Measurements from ENCODE around the gene MAD2L1BP.

The MAD2L1BP gene

GRCh38 chr6:43680308-43681200 is 44.9 kb downstream of the MAD2L1BP start:
- Histone ChIP-seq H3K27ac (ENCODE audit: low read depth, low read length) (no peak overlapping the region), H2BK5ac (ENCODE audit: low read length) (no peak overlapping the region), H3K4me2 (ENCODE audit: low read length) (no peak overlapping the region), H3K36me3 (ENCODE audit: control insufficient read depth, insufficient read depth, low read length) (peaks cover 2% of the 10 kb centered on the region), H3K79me1 (ENCODE audit: low read length) (peaks cover 43% of the 10 kb centered on the region), H3K4me3 (ENCODE audit: low read length) (no peak overlapping the region), H3K18ac (ENCODE audit: low read length) (no peak overlapping the region), H3K9ac (ENCODE audit: low read length) (no peak overlapping the region), H4K5ac (ENCODE audit: low read length) (no peak overlapping the region), H3K4ac (ENCODE audit: low read depth, low read length) (no peak overlapping the region), H3K27me3 (ENCODE audit: insufficient read depth, low read length, poor library complexity) (no peaks in the 10 kb centered on the region), H2BK15ac (replicated peaks; ENCODE audit: low read depth) (no peak overlapping the region), H3K56ac (ENCODE audit: low read length) (no peak overlapping the region), H3K23ac (ENCODE audit: low read length) (no peak overlapping the region), H4K8ac (ENCODE audit: low read depth, low read length) (no peak overlapping the region), H3K4me1 (ENCODE audit: control insufficient read depth, low read depth, low read length) (peaks cover 13% of the 10 kb centered on the region), H2BK120ac (ENCODE audit: low read depth, low read length) (no peak overlapping the region), H2AK5ac (ENCODE audit: low read length) (no peak overlapping the region), H3K79me2 (ENCODE audit: control insufficient read depth, insufficient read depth, low read length) (peaks cover 38% of the 10 kb centered on the region)
- no CpG with 5 or more reads among the region's 11 CpGs for WGBS (ENCODE audit: extremely low coverage, insufficient coverage, low lambda C conversion rate)
- no peak for DNase-seq

GRCh38 chr6:43681303-43681702 is 45.7 kb downstream of the MAD2L1BP start:
- no peak overlapping the region for H3K27ac ChIP-seq (ENCODE audit: low read depth, low read length)
- no peak overlapping the region for H4K8ac ChIP-seq (ENCODE audit: low read depth, low read length)
- no peak overlapping the region for H2BK5ac ChIP-seq (ENCODE audit: low read length)
- no peak overlapping the region for H3K18ac ChIP-seq (ENCODE audit: low read length)
- no peak overlapping the region for H2BK15ac ChIP-seq (replicated peaks; ENCODE audit: low read depth)
- H3K27me3 ChIP-seq (ENCODE audit: insufficient read depth, low read length, poor library complexity): no peaks in the 10 kb centered on the region
- H3K79me2 ChIP-seq (ENCODE audit: control insufficient read depth, insufficient read depth, low read length): peaks cover 43% of the 10 kb centered on the region
- no peak overlapping the region for H4K5ac ChIP-seq (ENCODE audit: low read length)
- H3K56ac ChIP-seq (ENCODE audit: low read length): no peak overlapping the region
- DNase-seq: no peak
- H3K36me3 ChIP-seq (ENCODE audit: control insufficient read depth, insufficient read depth, low read length): peaks cover under 1% of the 10 kb centered on the region
- H2AK5ac ChIP-seq (ENCODE audit: low read length): no peak overlapping the region
- no peak overlapping the region for H3K4ac ChIP-seq (ENCODE audit: low read depth, low read length)
- no peak overlapping the region for H3K23ac ChIP-seq (ENCODE audit: low read length)
- H3K4me2 ChIP-seq (ENCODE audit: low read length): no peak overlapping the region
- H3K9ac ChIP-seq (ENCODE audit: low read length): no peak overlapping the region
- H3K4me3 ChIP-seq (ENCODE audit: low read length): no peak overlapping the region
- H3K4me1 ChIP-seq (ENCODE audit: control insufficient read depth, low read depth, low read length): peaks cover 13% of the 10 kb centered on the region
- WGBS (ENCODE audit: extremely low coverage, insufficient coverage, low lambda C conversion rate): no CpG with 5 or more reads among the region's 5 CpGs
- H3K79me1 ChIP-seq (ENCODE audit: low read length): peaks cover 43% of the 10 kb centered on the region
- no peak overlapping the region for H2BK120ac ChIP-seq (ENCODE audit: low read depth, low read length)

GRCh38 chr6:43682724-43683429 is 47.2 kb downstream of the MAD2L1BP start:
- H3K4me2 ChIP-seq (ENCODE audit: low read length): no peak overlapping the region
- H3K4me1 ChIP-seq (ENCODE audit: control insufficient read depth, low read depth, low read length): peaks cover 18% of the 10 kb centered on the region
- no peak overlapping the region for H2BK15ac ChIP-seq (replicated peaks; ENCODE audit: low read depth)
- H3K36me3 ChIP-seq (ENCODE audit: control insufficient read depth, insufficient read depth, low read length): no peaks in the 10 kb centered on the region
- no peak overlapping the region for H2AK5ac ChIP-seq (ENCODE audit: low read length)
- H4K5ac ChIP-seq (ENCODE audit: low read length): no peak overlapping the region
- H3K18ac ChIP-seq (ENCODE audit: low read length): no peak overlapping the region
- no peaks in the 10 kb centered on the region for H3K27me3 ChIP-seq (ENCODE audit: insufficient read depth, low read length, poor library complexity)
- no peak overlapping the region for H2BK120ac ChIP-seq (ENCODE audit: low read depth, low read length)
- no CpG with 5 or more reads among the region's 8 CpGs for WGBS (ENCODE audit: extremely low coverage, insufficient coverage, low lambda C conversion rate)
- H3K79me2 ChIP-seq (ENCODE audit: control insufficient read depth, insufficient read depth, low read length): peaks cover 55% of the 10 kb centered on the region
- H3K4ac ChIP-seq (ENCODE audit: low read depth, low read length): no peak overlapping the region
- H3K4me3 ChIP-seq (ENCODE audit: low read length): no peak overlapping the region
- H2BK5ac ChIP-seq (ENCODE audit: low read length): no peak overlapping the region
- H3K56ac ChIP-seq (ENCODE audit: low read length): no peak overlapping the region
- H4K8ac ChIP-seq (ENCODE audit: low read depth, low read length): no peak overlapping the region
- H3K9ac ChIP-seq (ENCODE audit: low read length): no peak overlapping the region
- H3K27ac ChIP-seq (ENCODE audit: low read depth, low read length): no peak overlapping the region
- peaks cover 51% of the 10 kb centered on the region for H3K79me1 ChIP-seq (ENCODE audit: low read length)
- peak; percentile 39 for DNase-seq
- H3K23ac ChIP-seq (ENCODE audit: low read length): no peak overlapping the region

- H3K18ac ChIP-seq (ENCODE audit: low read length): no peak overlapping the region
- H2BK5ac ChIP-seq (ENCODE audit: low read length): no peak overlapping the region
- H3K36me3 ChIP-seq (ENCODE audit: control insufficient read depth, insufficient read depth, low read length): no peaks in the 10 kb centered on the region
- no peak overlapping the region for H4K8ac ChIP-seq (ENCODE audit: low read depth, low read length)
- H3K56ac ChIP-seq (ENCODE audit: low read length): no peak overlapping the region
- H3K4me1 ChIP-seq (ENCODE audit: control insufficient read depth, low read depth, low read length): peaks cover 22% of the 10 kb centered on the region
- H3K4me3 ChIP-seq (ENCODE audit: low read length): no peak overlapping the region
- H3K4ac ChIP-seq (ENCODE audit: low read depth, low read length): no peak overlapping the region
- no CpG with 5 or more reads among the region's 1 CpG for WGBS (ENCODE audit: extremely low coverage, insufficient coverage, low lambda C conversion rate)
- no peak overlapping the region for H3K4me2 ChIP-seq (ENCODE audit: low read length)
- H3K79me1 ChIP-seq (ENCODE audit: low read length): peaks cover 50% of the 10 kb centered on the region
- H3K23ac ChIP-seq (ENCODE audit: low read length): no peak overlapping the region
- peaks cover 55% of the 10 kb centered on the region for H3K79me2 ChIP-seq (ENCODE audit: control insufficient read depth, insufficient read depth, low read length)
- no peak overlapping the region for H3K9ac ChIP-seq (ENCODE audit: low read length)
- H4K5ac ChIP-seq (ENCODE audit: low read length): no peak overlapping the region
- H2BK15ac ChIP-seq (replicated peaks; ENCODE audit: low read depth): no peak overlapping the region
- no peak overlapping the region for H3K27ac ChIP-seq (ENCODE audit: low read depth, low read length)
- DNase-seq: no peak
- H2BK120ac ChIP-seq (ENCODE audit: low read depth, low read length): no peak overlapping the region
- no peaks in the 10 kb centered on the region for H3K27me3 ChIP-seq (ENCODE audit: insufficient read depth, low read length, poor library complexity)
- no peak overlapping the region for H2AK5ac ChIP-seq (ENCODE audit: low read length)
These were observed 48.2 kb downstream of the MAD2L1BP start for GRCh38 chr6:43683708-43684455.

GRCh38 chr6:43687079-43687436 is 51.4 kb downstream of the MAD2L1BP start:
- no peaks in the 10 kb centered on the region for H3K27me3 ChIP-seq (ENCODE audit: insufficient read depth, low read length, poor library complexity)
- H3K56ac ChIP-seq (ENCODE audit: low read length): peak overlapping the region; percentile 99
- H3K36me3 ChIP-seq (ENCODE audit: control insufficient read depth, insufficient read depth, low read length): no peaks in the 10 kb centered on the region
- no CpG with 5 or more reads among the region's 10 CpGs for WGBS (ENCODE audit: extremely low coverage, insufficient coverage, low lambda C conversion rate)
- H3K4me2 ChIP-seq (ENCODE audit: low read length): peak overlapping the region; percentile 91
- H2BK5ac ChIP-seq (ENCODE audit: low read length): no peak overlapping the region
- peak overlapping the region; percentile 89 for H4K5ac ChIP-seq (ENCODE audit: low read length)
- H3K79me2 ChIP-seq (ENCODE audit: control insufficient read depth, insufficient read depth, low read length): peaks cover 48% of the 10 kb centered on the region
- peaks cover 32% of the 10 kb centered on the region for H3K79me1 ChIP-seq (ENCODE audit: low read length)
- no peak for DNase-seq
- H3K27ac ChIP-seq (ENCODE audit: low read depth, low read length): no peak overlapping the region
- H2AK5ac ChIP-seq (ENCODE audit: low read length): peak overlapping the region; percentile 87
- H2BK15ac ChIP-seq (replicated peaks; ENCODE audit: low read depth): no peak overlapping the region
- H3K18ac ChIP-seq (ENCODE audit: low read length): no peak overlapping the region
- H4K8ac ChIP-seq (ENCODE audit: low read depth, low read length): peak overlapping the region; percentile 87
- no peak overlapping the region for H2BK120ac ChIP-seq (ENCODE audit: low read depth, low read length)
- H3K4me3 ChIP-seq (ENCODE audit: low read length): peak overlapping the region; percentile 99
- H3K4me1 ChIP-seq (ENCODE audit: control insufficient read depth, low read depth, low read length): peaks cover 22% of the 10 kb centered on the region
- peak overlapping the region; percentile 60 for H3K4ac ChIP-seq (ENCODE audit: low read depth, low read length)
- peak overlapping the region; percentile 83 for H3K23ac ChIP-seq (ENCODE audit: low read length)
- peak overlapping the region; percentile 98 for H3K9ac ChIP-seq (ENCODE audit: low read length)
